ENCODE measurements around the gene AK4. TPM values are rescaled to one million over a fixed set of nuclear protein-coding genes. Genes with fewer than 3 reads are reported as not detected.

AK4 gene
- total and polyA plus RNA-seq, 2 of the 8 experiments (the other 6 are each of a cell fraction or from before 2014, with no cell fraction given), result 64.5 to 175 TPM

DNA sequence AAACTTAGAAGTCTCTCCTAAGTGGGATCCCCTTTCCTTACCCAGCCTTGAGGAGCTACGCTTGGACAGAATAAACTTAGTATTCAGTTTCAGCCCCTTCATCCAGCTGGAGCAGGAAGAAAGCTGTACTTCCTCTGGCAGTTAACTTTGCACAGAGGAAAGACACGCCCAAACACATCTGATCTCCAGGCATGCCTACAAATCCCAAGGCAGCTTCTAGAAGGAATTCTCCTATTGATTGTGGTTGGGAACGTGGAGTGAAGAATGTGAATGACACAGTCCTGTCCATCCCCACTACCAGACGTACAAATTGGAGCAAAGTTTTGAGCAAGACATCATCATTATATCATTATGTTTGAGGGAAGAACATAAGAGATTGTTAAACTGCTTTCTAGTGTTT is 6.6 kb upstream of the AK4 start (continued):
- TF ChIP-seq MAFK (IDR thresholded peaks at IDR 0.05; ENCODE audit: low read depth, low read length), result no peak
- TF ChIP-seq TCF12 (IDR thresholded peaks at IDR 0.05; ENCODE audit: low read depth, low read length), result no peak

Data from H1 (cell line).